ENCODE data around the gene MFN2.
"Not testable (repeated sequence)": the region's sequence is repeated elsewhere in the genome, so short reads cannot be mapped to it uniquely, and the experiment has no call there.

Gene MFN2

GRCh38 chr1:11991969-11992676 lies 11.9 kb downstream of the MFN2 start:
- DNase-seq (ENCODE audit: insufficient read length, low spot score) (no peak), FAIRE-seq (no peak)

GRCh38 chr1:11997081-11997850 lies 17.0 kb downstream of the MFN2 start:
- FAIRE-seq (no peak), DNase-seq (ENCODE audit: insufficient read length, low spot score) (no peak)

- no peak for FAIRE-seq
- DNase-seq (ENCODE audit: insufficient read length, low spot score) = no peak
These were observed 18.4 kb downstream of the MFN2 start for GRCh38 chr1:11998636-11999035.

- no peak for FAIRE-seq
These were observed 19.0 kb downstream of the MFN2 start for GRCh38 chr1:11999236-11999635.

GRCh38 chr1:12001249-12001917 lies 21.1 kb downstream of the MFN2 start:
- FAIRE-seq (peak; percentile 18), DNase-seq (ENCODE audit: insufficient read length, low spot score) (no peak)

More at GRCh38 chr1:11999236-11999635, 19.0 kb downstream of the MFN2 start:
- no peak for DNase-seq (ENCODE audit: insufficient read length, low spot score)

GRCh38 chr1:12001996-12002493 lies 21.8 kb downstream of the MFN2 start:
- DNase-seq (ENCODE audit: insufficient read length, low spot score) = no peak
- FAIRE-seq = no peak

- FAIRE-seq (no peak), DNase-seq (ENCODE audit: insufficient read length, low spot score) (no peak)
These were observed 23.5 kb downstream of the MFN2 start for GRCh38 chr1:12003762-12004161.

- no peak for FAIRE-seq
- no peak for DNase-seq (ENCODE audit: insufficient read length, low spot score)
These were observed 25.4 kb downstream of the MFN2 start for GRCh38 chr1:12005488-12006166.

GRCh38 chr1:12006167-12006921 lies 26.1 kb downstream of the MFN2 start:
- FAIRE-seq = no peak
- DNase-seq (ENCODE audit: insufficient read length, low spot score) = no peak

- FAIRE-seq (no peak), DNase-seq (ENCODE audit: insufficient read length, low spot score) (no peak)
These were observed 27.0 kb downstream of the MFN2 start for GRCh38 chr1:12007204-12007603.

- not testable (repeated sequence) for DNase-seq (ENCODE audit: insufficient read length, low spot score); FAIRE-seq
These were observed 28.1 kb downstream of the MFN2 start for GRCh38 chr1:12008355-12008754.

- no peak for FAIRE-seq
These were observed 29.2 kb downstream of the MFN2 start for GRCh38 chr1:12009318-12009947.

GRCh38 chr1:12010746-12011570 lies 30.7 kb downstream of the MFN2 start:
- DNase-seq (ENCODE audit: insufficient read length, low spot score) (no peak), FAIRE-seq (no peak)

More at GRCh38 chr1:12009318-12009947, 29.2 kb downstream of the MFN2 start:
- no peak for DNase-seq (ENCODE audit: insufficient read length, low spot score)

- DNase-seq (ENCODE audit: insufficient read length, low spot score) (no peak), FAIRE-seq (no peak)
These were observed 31.8 kb downstream of the MFN2 start for GRCh38 chr1:12011998-12012397.

GRCh38 chr1:12012560-12013316 lies 32.5 kb downstream of the MFN2 start:
- DNase-seq (ENCODE audit: insufficient read length, low spot score) (no peak), FAIRE-seq (no peak)

- DNase-seq (ENCODE audit: insufficient read length, low spot score) (no peak), FAIRE-seq (no peak)
These were observed 34.1 kb downstream of the MFN2 start for GRCh38 chr1:12014141-12014991.

GRCh38 chr1:12015001-12015491 lies 34.8 kb downstream of the MFN2 start:
- no peak for FAIRE-seq
- no peak for DNase-seq (ENCODE audit: insufficient read length, low spot score)

Data from GM19239 (cell line).